ENCODE measurements around the gene EPS8.

DNA sequence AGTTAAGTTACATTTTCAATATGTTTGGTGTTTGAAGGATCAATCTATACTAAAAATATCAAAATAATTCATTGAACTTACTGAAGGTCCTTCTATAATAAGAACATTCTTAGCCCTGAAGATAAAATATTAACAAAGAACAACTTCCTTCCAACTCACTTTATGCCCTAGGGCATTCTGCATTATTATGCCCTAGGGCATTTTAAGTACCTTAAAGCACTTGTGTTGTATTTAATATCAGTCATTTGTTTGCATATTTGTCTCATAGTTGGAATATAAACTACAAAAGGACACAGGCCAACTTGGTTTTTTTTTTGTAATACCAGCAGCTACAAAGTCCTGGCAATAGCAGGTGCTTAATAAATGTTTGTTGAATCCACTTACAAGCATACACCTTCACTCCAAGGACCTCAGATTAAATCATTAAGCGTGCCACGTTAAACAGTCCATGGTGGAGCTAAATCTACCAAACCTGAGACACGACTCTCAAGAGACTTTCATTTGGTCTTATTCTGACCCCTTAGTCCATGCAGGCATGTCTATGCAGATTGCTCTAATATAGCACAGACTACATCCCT lies 50.7 kb downstream of the EPS8 start:
- TF ChIP-seq YY1 (IDR thresholded peaks at IDR 0.05; ENCODE audit: insufficient read depth, insufficient read length) (no peak), ZNF274 (IDR thresholded peaks at IDR 0.05; ENCODE audit: low read depth, low read length) (no peak), SUZ12 (IDR thresholded peaks at IDR 0.05; ENCODE audit: extremely low read depth, insufficient read depth, insufficient read length) (no peak)
